ENCODE measurements around the gene TET3.
A peak's percentile ranks its signal among the peaks of the same experiment; 100 is the strongest.

TET3 gene

DNA sequence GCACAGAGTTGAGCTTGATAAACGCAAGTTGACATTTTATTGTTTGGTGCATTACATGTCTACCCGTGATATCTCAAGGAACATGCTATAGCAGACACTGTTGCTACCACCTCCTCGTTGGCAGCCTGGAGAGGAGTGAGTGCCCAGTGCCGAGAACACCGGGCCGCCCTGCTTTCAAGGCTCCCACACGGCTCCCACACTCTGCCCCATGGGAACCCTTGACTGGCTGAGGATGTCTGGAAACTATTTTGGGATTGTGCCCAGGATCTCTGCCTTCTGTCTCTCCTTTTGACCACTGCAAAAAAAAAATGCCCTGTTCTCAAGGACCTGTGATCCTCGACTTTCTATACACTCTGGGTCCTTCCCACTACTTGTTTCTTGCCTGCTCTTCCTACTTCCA lies 21.1 kb downstream of the TET3 start:
- no peak for DNase-seq (ENCODE audit: low read depth)

DNA sequence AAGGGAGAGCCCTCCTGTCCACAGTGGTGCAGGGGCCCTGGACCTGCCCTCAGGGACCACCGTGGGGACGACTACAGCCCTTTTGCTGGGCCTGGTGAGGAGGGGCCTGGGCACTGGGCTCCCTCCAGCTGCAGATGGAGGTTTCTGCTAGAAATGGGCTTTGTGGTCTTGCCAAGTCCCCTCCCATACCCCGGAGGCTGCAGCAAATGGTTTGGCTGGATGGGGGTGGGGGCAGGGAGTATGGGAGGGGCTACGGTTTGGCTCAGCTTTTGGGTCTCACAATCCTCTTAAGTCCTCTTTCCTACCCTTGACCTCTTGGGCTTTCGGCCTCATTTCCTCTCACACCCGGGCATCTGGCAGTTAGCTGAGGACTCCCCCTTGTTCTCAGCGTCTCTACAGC lies 21.7 kb downstream of the TET3 start:
- no peak for DNase-seq (ENCODE audit: low read depth)

DNA sequence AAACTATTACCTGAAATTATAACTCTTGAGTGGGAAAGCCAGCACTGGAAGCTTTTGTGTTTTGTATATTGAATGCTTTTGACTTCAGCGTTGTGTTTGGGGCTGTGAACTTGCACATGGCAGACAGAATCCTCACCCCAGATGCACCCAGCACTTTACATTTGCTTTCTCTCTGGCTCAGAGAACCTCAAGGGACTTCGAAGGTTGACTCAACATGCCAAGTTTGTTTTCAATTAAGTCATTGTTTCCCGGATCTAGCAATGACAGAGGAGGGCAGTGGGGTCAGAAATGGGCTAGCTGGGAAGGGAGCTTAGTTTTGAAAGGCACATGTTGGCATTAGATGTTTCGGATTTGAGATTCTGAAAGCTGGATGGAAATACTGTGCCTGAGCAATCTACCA lies 22.4 kb downstream of the TET3 start:
- DNase-seq (ENCODE audit: low read depth) = no peak

DNA sequence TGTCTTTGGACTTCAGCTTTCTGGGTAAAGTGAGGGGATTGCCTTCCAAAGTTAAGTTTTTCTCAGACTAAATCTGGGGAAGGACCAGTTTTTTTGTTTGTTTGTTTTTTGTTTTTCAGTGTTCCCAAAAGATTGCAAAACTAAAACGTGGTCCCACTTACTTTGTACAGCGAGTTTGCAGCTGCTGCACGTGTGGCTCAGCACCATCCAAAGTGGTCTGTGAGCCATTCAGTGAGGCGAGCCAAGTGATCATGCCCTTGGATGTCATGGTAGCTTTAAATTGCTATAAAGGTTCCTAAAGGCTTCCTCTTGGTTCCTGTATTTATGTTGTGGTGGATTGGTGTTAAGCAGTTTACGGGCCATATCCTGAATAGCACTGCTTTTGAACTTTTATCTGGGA lies 23.0 kb downstream of the TET3 start:
- DNase-seq (ENCODE audit: low read depth) = no peak

DNA sequence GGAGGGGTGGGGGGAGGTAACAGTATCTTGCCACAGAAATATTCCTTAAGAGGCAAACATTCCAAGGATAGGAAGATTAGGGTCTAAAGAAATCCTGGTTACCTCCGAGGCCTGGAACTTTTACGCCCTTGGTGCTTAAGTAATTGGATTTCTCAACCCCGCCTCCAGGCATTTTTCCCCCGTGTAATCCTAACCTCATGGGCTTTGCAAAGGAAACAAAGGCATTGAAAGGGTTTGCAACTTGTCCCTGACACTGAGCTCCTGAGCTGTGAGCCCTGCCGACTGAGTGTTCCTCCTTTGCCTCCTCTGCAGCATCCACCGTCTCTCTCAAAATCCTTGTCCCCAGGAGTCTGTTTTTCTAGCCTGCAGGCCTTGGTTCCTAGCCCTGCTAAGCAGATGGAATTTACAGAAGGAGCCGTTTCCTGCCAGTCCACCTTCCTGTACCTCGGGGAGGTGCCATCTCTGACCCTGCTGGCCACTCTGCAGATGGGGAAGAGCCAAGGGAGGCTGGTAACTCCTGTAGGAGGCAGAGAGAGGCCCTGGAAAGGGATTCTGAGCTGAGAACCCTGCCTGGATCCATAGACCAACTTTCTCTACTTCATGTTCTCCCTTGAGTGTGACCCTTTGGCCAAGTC lies 24.2 kb downstream of the TET3 start:
- DNase-seq (ENCODE audit: low read depth) = no peak

DNA sequence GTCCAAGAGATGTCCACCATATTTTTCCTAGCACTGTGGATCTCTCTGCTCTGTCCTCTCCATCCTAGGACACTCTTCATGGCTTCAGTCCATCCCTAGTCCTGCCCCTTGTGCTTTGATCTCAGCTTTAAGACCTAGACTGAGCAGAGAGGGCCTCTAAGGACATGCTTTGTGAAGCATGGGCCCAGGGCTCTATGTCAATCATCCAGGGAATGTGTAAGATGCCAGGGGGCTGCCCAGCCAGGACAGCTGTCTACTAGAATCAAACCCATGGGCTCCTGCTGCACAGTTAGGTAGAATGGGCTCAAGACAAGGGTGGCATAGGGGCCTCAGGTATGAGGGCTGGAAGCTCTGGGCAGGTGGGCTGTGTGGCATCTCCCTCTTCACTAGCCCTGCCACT lies 24.9 kb downstream of the TET3 start:
- DNase-seq (ENCODE audit: low read depth) = no peak

DNA sequence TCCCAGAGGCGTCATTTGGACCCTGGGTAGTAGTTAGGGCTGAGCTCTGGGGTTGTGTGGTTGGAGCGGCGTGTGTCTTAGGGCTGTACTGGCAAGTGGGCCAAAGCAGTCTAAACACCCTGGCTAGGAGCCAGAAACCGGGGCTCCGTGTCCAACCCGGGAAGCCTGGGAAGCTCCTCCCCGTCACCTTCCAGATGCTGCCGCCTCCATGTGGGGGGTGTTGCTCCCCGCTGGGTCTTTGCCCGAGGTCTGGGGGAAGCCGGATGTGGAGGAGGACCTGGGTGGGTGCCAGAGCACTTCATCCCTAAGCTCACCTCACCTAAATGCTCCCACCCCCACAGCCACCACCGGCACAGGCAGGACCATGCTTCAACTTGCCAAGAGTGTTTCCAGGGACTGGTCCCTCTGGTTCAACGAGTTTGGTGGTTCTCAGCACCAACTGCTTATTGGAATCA lies 25.4 kb downstream of the TET3 start:
- DNase-seq (ENCODE audit: low read depth) = no peak

DNA sequence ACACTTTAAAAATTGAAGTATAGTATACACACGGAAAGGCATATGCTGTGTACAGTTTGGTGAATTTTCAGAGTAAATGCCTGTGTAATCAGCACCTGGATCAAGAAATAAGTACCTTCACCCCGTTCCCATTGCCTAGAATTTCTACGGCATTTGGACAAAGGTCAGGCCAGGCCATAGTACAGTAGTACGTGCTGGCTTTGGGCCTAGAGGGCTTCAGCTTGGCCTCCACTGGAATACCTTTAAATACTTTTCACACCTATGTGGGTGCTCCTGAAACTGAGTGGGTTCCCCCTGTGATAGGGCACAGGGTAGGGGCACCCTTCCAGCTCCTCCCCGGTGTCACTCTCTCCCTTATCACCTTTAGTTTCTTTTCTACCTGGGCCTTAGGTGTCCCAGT lies 26.5 kb downstream of the TET3 start:
- no peak for DNase-seq (ENCODE audit: low read depth)

DNA sequence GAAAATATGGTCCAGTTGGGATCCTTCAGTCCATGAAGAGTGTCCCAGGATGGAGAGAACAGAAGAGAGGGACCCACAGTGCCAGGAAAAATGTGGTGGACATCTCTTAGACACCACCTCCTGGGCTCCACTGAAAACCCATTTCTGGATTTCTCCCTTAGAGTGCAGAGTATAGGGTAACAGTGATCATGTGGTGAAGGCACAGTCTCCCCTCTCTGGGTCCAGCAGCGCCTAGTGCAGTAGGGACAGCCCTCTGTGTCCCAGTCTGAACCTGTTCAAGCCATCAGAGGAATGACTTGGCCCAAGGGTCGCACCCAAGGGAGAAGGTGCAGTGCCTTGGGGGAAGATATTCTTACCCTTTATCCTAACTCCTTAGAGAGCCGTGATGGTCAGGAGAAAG lies 30.1 kb downstream of the TET3 start:
- no peak for DNase-seq (ENCODE audit: low read depth)

DNA sequence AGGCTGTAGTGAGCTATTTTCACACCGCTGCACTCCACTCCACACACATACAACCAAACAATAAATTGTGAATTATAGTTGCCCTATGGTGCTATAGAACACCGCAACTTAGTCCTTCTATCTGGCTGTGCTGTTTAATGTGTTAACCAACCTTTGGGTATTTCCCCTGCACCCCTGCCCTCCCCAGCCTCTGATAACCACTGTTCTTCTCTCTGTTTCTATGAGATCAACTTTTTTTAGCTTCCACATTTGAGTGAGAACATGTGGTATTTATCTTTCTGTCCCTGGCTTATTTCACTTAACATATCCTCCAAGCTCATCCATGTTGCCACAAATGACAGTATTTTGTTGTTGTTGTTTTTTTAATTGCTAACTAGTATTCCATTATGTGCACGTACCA lies 32.5 kb downstream of the TET3 start:
- no peak for DNase-seq (ENCODE audit: low read depth)

DNA sequence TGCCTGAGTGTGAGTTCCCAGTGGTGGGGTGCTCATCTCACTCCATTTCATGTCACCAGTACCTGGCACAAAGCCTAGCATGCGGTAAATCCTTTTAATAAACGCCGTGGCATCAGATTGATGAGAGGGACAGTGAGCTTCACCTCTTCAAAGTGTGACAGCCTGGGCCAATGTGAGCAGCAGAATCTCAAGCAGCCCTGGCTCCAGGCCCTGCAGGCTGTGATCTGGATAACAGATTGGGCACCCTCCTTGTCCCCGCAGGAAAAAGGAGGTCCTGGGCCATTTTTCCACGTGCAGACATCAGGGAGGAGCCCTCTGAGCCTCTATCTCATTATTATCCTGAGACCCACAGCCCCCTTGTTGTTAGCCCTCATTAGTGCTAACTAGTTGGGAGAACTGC lies 34.8 kb downstream of the TET3 start:
- DNase-seq (ENCODE audit: low read depth) = no peak

DNA sequence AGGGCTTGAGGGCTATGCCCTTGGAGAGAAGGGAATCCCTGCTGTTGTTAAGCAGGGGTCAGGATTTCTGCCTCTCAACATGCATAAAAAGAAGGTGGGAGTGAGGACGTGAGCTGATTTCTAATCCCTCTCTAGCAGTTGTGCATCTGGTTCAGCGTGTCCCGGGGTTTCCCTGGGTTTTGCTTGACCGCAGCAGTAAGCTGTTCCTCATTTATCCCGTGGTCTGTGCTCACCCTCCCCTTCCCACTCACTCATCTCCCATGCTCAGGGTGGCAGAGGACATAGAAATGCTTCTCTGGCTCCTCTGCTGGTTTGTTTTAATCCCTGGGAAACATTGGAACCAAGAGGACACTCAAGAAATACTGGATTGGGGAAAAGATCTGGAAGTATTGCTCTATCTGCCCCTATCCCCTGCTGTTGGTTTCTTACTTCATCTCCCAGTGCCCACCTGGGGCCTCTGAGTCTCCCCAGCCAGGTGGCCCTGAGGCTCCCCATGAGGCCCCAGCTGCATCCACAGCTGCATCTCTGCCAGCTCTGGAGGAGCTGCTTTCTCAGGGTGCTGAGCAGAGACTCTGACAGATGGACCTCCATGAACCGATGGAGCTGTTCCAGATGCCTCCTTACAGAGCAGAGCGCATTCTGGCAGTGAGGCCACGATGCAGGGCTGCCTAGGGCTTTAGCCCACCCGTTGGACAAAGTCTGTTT lies 36.1 kb downstream of the TET3 start:
- DNase-seq (ENCODE audit: low read depth) = peak; percentile 12

DNA sequence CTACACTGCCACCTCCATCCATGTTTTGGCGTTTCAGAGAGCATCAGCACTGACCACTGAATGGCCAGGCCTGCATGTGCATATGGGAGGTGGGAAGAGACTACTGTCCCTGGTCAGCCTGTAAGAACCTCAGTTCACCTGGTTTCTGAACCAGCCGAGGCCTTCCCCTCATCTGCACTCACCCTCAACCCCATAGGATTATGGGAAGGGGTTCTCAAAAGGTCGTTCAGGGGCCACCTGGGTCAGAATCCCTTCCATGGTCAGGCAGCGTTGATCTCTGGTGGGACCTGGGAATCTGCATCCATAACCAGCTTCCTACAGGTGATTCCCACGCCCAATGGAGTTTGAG lies 36.7 kb downstream of the TET3 start:
- DNase-seq (ENCODE audit: low read depth) = no peak

DNA sequence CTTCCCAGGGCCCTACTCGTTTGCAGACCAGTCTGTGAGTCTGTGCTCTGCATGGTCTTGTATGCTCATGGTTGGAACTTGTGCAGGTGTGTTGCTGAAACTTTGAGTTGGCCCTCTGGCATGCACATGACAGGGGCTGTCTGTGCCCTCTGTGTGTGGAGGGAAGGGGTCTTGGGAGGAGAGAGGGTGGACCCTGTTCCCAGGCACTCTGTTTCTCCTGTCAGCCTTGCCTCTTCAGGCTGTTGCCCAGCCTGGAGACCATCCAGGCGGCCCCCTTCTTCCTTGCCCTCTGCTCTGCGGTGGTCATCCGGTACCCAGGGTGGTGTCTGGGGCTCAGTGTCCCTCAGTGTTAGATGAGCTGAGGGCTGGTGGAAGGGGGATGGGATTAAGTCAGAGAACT lies 39.5 kb downstream of the TET3 start:
- DNase-seq (ENCODE audit: low read depth) = no peak

DNA sequence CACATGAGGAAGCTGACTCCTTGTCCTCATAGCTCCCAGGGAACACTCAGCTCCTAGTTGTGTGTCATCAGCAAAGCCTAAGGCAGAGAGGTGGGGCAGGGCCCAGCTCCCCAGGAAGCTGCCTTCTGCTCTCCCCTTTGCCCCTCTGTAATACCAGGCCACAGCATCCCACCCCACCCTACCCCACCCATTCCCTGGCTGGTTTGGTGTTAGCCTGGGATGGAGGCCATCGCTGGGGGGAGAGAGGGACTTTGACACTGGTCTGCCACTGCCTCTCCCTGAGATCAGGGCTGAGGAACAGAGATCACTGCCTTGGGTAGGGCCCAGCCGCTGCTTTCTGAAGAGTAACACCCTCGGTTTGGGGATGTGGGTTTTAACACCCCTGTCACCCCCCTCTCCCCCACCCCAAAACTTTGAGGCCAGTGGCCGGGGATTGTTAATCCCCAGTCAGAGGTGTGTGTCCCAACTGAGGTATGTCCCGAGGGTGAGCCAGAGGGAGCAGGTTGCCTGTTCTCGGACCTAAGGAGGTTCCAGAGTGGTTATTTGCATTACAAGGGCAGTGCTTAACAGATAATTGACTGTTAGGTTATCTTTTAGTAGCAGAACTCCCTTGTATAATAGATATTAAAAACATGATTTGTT lies 41.4 kb downstream of the TET3 start:
- peak; percentile 37 for DNase-seq (ENCODE audit: low read depth)

DNA sequence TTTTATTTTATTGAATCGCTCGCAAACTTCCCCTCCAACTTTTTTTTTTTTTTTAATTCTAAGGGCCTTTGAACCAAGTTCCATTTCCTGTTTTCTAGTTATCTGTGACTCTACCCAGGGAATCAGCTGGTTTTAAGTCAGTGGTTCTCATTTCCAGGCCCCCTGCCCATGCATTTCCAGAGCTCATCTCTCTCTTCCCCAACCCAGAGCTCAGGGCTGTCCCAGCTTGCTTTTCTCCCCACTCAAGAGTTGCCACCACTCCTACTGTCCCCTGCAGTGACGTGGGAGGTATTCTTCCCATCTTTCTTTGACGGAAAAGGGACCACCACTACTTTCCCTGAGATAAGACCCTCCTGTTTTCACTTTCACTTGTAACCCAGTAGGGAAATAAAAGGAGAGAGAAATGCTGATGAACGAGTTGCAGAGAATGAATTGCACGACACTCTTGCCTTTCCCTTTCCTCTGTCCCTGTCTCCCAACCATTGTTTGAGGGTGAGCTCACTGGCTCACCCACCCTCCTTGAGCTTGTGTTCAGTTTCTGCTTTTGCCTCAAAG lies 42.1 kb downstream of the TET3 start:
- no peak for DNase-seq (ENCODE audit: low read depth)

DNA sequence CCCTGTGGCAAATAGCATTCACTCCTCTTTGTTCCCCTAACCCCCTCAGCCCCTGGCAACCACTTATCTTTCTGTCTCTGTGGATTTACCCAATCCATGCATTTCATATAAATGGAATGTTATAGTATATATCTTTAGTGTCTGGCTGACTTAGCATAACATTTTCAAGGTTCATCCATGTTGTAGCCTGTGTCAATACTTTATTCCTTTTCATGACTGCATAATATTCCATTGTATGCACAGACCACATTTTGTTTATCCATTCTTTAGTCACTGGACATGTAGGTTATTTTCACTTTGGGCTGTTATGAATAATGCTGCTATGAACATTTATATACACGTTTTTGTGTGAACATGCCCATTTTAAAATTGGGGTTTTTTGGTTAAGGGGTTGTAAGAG lies 42.8 kb downstream of the TET3 start:
- no peak for DNase-seq (ENCODE audit: low read depth)

DNA sequence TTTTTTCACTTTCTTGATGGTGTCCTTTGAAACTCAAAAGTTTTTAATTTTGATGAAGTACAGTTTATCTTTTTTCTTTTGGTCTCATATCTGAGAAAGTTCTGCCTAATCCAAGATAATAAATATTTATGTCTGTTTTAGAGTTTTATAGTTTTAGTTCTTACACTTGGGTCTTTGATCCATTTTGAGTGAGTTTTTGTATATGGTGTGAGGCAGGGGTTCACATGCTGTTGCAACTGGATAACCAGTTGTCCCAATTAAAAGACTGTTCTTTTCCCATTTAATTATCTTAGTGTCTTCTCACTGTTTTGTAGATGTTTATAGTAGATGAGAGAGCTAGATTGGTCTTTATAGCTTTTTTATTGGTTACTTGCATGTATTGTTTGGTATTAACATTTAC lies 43.6 kb downstream of the TET3 start:
- no peak for DNase-seq (ENCODE audit: low read depth)

DNA sequence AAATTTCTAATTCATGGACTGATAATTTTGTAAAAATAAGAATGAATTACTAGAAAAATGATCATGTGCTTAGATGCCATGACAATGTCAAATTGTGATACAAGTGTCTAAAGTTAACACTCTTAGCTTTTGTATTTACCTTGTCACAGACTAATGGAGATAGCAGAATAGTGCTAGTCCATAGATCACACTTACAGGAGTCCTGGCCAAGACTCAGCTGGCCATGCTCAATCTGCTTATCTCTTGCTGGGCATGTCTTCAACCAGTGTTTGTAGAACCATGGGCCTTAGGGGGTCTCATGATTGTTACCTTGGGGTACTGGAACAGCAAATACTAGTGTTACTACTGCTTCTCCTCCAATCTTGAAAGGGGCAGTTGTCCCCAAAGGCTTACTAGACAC lies 44.0 kb downstream of the TET3 start:
- no peak for DNase-seq (ENCODE audit: low read depth)

DNA sequence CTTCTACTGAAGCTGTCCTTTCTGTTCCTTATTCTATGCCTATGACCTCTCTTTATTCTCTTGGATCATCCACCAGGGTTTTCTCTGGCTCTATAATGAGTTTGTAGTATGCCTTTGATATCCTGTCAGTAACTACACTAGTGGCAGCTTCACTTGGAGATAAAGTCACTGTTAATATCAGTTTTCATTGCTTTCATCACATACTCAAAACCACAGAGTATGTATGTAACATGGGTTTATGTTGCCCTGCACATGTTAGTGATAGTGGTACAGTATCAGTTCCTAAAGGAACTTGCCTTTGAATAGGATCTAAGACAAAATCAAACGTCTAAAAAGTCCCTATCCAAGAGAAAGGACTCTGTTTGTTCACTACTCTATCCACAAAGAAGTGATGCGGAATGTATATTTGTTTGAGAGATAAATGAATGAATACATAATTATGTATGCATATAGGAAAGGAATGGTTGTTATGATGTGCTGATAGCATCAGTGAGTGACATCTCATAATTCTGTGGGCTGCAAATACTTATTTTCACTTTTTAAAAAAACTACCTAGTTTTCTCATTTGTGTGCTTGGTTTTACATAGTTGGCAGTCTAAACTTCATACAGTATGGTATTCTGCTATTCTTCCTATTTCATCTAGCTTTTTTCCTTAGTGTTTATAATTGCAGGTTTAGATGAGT lies 45.1 kb downstream of the TET3 start:
- no peak for DNase-seq (ENCODE audit: low read depth)

DNA sequence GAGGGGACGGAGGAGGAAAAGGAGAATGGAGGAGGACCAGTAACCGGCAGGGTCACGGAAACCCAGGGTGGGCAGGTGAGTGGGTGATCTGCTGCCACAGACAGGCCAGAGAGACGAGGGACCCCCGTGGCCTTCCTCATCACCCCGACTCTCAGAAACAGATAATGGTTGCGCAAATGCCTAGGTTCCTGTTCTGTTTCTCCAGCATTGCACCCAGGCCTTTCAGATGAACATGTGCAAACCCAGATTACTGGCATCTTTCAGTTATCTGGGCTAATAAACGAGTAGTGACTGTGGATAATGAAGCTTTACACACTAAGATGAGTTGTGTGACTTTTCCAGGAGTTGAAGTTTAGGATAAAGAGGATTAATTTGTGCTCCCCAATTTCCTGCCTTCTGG lies 46.5 kb downstream of the TET3 start:
- no peak for DNase-seq (ENCODE audit: low read depth)

DNA sequence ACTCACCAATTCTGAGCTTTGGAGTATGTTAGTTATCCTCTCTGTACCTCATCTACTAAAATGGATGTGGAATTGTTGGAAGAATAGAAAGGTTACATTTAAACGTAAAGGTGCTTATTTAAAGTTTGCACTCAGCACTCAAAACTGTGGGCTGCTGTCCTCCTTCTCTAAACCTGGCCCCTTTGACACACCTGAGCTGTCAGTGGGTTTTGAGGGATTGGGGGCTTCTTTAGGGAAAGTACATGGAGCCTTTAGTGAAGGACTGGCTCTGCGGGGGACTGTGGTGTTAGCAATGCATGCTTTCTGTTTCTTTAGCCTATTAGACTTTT lies 47.2 kb downstream of the TET3 start:
- no peak for DNase-seq (ENCODE audit: low read depth)

DNA sequence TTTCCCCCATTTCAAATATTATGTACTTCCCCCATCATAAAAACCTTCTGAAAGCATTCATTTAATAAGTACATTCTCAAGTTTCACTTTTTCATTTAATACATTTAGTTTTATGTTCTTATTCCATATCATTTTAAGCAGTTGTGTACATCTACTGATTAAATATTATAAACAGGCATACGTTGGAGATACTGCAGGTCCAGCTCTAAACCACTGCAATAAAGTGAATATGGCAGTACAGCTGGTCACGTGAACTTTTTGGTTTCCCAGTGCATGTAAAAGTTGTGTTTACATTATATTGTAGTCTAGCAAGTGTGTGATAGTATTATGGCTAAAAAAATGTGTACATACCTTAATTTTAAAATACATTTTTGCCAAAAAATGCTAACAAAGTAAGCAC lies 48.7 kb downstream of the TET3 start:
- DNase-seq (ENCODE audit: low read depth) = no peak
